Esophagus squamous epithelium (tissue), 4 donors: ENCODE measurements around the gene CTNNA3.

Experiments used
- CTCF ChIP-seq, 6 experiments: fragments of 450-650 bp in 4 of 6; fragments of 200-600 bp in 2 of 6; sonication (generic) in 2 of 6; IDR thresholded peaks; one replicate each; pipeline ENCODE4 v1.5.1; 2016 to 2019; ENCODE audit warnings: antibody characterized with exemption in 6 of 6, mild to moderate bottlenecking in 4 of 6, moderate library complexity in 4 of 6
- POLR2A ChIP-seq, 4 donors: fragments of 450-650 bp; IDR thresholded peaks; one replicate each; pipeline ENCODE4 v1.6.1; 2017; ENCODE audit warnings: antibody characterized with exemption in 4 of 4, mild to moderate bottlenecking in 4 of 4, moderate library complexity in 3 of 4

- no peak for TF ChIP-seq CTCF (IDR thresholded peaks at IDR 0.05)
- no peak for TF ChIP-seq POLR2A (IDR thresholded peaks at IDR 0.05)
Observed at GRCh38 chr10:66792441-66792840, 903.6 kb downstream of the CTNNA3 start.
